NCI-H446 (cell line): ENCODE data around the gene HSPA4L.

Source experiments
- DNase-seq, 2 experiments: peaks; one replicate each; lab custom pipeline; 2025; lab: John Stamatoyannopoulos, UW

The HSPA4L gene

DNA sequence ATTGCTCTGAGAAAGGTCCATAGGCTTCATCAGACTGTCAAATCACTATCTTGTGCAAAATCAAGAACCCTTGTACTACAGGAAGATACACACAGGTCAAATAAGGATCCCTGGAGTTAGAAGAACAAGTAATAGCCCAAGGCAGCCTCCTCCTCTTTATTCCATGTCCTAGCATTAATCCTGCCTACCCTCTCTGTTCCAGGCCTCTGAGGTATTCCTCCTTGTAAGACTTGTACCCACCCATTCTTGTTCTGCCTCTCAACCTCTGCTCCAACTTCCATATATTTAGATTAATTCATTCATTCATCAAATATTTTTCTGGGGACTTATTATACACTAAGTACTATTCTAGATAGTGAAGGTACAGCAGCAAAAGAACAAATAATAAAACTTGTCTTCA is 88.2 kb downstream of the HSPA4L start:
- DNase-seq, result no peak

GRCh38 chr4:127870688-127871087 is 88.6 kb downstream of the HSPA4L start:
- DNase-seq, result no peak

DNA sequence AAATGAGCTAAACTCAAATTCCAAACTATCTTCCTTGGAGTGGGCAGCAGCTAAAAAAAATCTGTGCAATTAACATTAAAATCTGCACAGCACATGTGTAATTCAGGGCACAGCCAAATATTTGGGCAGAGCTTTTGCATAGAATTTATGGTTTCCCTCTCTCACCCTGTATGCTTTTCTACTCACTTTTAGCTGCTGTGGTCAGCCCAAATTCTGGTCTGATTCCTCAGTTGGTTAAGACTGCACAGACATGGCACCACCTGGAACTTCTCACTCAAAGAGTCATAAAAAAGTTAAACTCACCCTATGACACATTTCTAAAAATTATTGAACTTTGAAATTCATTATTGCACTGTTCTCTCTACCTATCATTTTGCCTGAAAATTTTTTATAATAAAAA is 93.7 kb downstream of the HSPA4L start:
- DNase-seq, result no peak

DNA sequence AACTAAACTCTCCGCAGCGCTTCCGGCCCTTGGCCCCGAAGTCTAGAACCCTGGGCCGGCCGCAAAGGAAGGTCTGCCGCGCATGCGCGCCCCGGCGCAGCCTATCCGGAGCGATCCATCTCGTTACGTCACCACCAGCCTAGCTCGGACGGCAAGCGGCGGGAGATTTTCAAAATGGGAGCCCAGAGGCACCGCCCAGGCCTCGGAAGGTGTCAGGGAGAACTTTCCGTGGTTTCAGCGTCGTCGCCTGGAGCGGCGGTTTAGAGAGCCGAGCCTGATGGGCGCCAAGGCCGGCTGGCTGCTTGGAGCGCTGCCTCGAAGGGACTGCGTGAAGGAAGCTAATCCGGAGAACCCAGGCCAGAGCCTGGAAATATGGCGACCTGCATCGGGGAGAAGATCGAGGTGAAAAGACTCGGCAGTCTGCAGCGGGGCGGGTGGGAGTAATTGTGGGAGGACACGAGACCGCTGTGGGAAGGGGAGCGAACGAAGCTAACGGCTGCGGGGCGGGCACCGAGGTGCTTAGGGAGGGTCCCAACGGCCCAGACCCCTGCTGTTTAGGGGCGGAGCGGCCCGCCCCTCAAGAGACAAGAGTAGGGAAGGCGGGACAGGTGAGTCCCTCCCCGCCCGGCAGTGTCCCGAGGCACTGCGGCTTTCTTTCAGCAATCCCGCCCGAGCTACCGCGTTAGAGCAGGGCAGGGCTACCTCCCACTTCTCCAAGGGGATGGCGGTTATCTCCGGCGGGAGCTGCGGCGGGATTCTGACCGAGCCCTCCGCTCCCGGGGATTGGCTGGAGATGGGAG is 98.8 kb downstream of the HSPA4L start, which contains the start of gene PLK4:
PLK4 (plus strand) TSS at position 131 of the 800 bp plus-strand sequence; CDS start at position 373, 242 bp downstream.
- DNase-seq, result peak; percentile 91 to 97

DNA sequence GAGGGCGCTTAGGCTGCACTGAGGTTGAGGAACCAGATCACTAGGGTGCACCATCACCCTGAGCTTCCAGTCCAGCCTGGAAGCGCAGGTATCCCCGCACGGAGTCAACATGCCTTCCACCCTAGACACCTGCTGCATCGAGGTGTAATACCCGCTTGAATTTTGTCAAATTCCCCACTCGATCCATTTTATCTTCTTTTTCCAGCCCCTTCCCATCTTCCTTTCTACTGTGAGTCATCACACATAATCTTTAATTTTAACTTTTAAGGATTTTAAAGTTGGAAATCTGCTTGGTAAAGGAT is 99.4 kb downstream of the HSPA4L start:
- DNase-seq, result no peak

GRCh38 chr4:127888559-127888958 is 106.4 kb downstream of the HSPA4L start:
- no peak for DNase-seq

- no peak for DNase-seq
These were observed 107.8 kb downstream of the HSPA4L start for GRCh38 chr4:127889903-127890302.
